Endothelial cell of umbilical vein (primary cell): Measurements from ENCODE around the gene ADCY5.

Source experiments
- EZH2 ChIP-seq: IDR thresholded peaks from 2 replicates; pipeline ENCODE4 v1.6.1; 2012; ENCODE audit warnings: borderline replicate concordance, low read depth, mild to moderate bottlenecking, moderate library complexity, low read length, inconsistent platforms; ENCODE audit not compliant: severe bottlenecking
- FOS ChIP-seq: IDR thresholded peaks from 2 replicates; pipeline ENCODE4 v1.6.1; 2011; ENCODE audit warnings: mild to moderate bottlenecking, low read length, moderate library complexity, borderline replicate concordance; ENCODE audit not compliant: insufficient read depth
- GATA2 ChIP-seq: IDR thresholded peaks from 2 replicates; pipeline ENCODE4 v1.7.0; 2011; ENCODE audit warnings: low read depth, mild to moderate bottlenecking, moderate library complexity, mixed read lengths, low read length; ENCODE audit not compliant: insufficient read length, insufficient read depth
- JUN ChIP-seq: IDR thresholded peaks from 2 replicates; pipeline ENCODE4 v1.6.1; 2011; ENCODE audit warnings: borderline replicate concordance, low read depth; ENCODE audit not compliant: insufficient read length, insufficient read depth
- MYC ChIP-seq: IDR thresholded peaks from one replicate; pipeline ENCODE4 v1.6.1; 2011; ENCODE audit warnings: mild to moderate bottlenecking, low read depth, low read length
- POLR2A ChIP-seq: IDR thresholded peaks from 2 replicates; pipeline ENCODE4 v1.6.1; 2012; ENCODE audit warnings: low read depth, mild to moderate bottlenecking, control low read depth, low read length
- POLR2AphosphoS5 ChIP-seq: IDR thresholded peaks from 2 replicates; pipeline ENCODE4 v1.6.1; 2012; ENCODE audit warnings: low read depth, mild to moderate bottlenecking, control low read depth, low read length, moderate library complexity; ENCODE audit not compliant: insufficient read depth
- TF ChIP-seq, protein P1 (sequence below), 2 donors: IDR thresholded peaks; 1 replicate in 1 of 2; 2 replicates in 1 of 2; pipeline ENCODE4 v1.5.1; 2011; ENCODE audit warnings: low read length in 2 of 2, mild to moderate bottlenecking in 2 of 2, moderate library complexity in 2 of 2, control low read depth in 1 of 2, inconsistent platforms in 1 of 2, low read depth in 1 of 2; ENCODE audit not compliant: insufficient read depth in 1 of 2; ENCODE audit errors: extremely low read depth in 1 of 2
- TF ChIP-seq, protein P2 (sequence below): IDR thresholded peaks from 2 replicates; pipeline ENCODE4 v1.6.1; 2011; ENCODE audit not compliant: insufficient read depth, insufficient read length

DNA sequence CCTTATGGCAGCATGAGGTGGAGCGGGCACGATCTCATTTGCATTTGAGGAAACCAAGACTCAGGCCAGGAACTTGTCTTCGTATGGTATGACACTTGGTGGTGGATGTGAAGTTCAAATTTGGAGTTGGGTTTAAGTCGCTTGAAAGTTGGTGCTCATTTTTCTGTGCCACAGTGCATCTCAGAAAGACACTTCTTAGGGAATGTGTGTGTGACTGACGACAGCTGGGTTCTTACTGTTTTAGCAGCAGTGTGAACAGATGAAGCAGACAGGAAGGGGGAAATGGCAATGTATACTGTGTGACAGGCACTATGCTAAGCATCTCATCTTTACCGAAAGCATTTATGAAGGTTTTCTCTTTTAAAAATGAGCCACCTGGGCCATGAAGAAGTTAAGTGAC lies 171.8 kb downstream of the ADCY5 start:
- TF ChIP-seq, protein P1, sequence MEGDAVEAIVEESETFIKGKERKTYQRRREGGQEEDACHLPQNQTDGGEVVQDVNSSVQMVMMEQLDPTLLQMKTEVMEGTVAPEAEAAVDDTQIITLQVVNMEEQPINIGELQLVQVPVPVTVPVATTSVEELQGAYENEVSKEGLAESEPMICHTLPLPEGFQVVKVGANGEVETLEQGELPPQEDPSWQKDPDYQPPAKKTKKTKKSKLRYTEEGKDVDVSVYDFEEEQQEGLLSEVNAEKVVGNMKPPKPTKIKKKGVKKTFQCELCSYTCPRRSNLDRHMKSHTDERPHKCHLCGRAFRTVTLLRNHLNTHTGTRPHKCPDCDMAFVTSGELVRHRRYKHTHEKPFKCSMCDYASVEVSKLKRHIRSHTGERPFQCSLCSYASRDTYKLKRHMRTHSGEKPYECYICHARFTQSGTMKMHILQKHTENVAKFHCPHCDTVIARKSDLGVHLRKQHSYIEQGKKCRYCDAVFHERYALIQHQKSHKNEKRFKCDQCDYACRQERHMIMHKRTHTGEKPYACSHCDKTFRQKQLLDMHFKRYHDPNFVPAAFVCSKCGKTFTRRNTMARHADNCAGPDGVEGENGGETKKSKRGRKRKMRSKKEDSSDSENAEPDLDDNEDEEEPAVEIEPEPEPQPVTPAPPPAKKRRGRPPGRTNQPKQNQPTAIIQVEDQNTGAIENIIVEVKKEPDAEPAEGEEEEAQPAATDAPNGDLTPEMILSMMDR (IDR thresholded peaks at IDR 0.05; ENCODE audit: extremely low read depth in 1 of 2, insufficient read depth in 1 of 2, low read depth in 1 of 2, low read length in 2 of 2), result no peak
- TF ChIP-seq EZH2 (no peak), FOS (no peak), POLR2AphosphoS5 (no peak), POLR2A (no peak), GATA2 (no peak), JUN (no peak), MYC (no peak)
- TF ChIP-seq, protein P2, sequence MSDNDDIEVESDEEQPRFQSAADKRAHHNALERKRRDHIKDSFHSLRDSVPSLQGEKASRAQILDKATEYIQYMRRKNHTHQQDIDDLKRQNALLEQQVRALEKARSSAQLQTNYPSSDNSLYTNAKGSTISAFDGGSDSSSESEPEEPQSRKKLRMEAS, result no peak
